Calu3 (cell line): Measurements from ENCODE around the gene DCC. TPM values are rescaled to one million over a fixed set of nuclear protein-coding genes. Genes with fewer than 3 reads are reported as not detected.

Experiments
- BruUV-seq: library from RNA; stranded (reverse); fragments of 400-500 nt; replicated peaks from 2 replicates; lab custom pipeline; 2021; lab: Mats Ljungman, UMichigan
- CTCF ChIA-PET: fragments of 300-600 bp; sonication (Branson Sonifier 250); formaldehyde crosslinking; loops from one replicate; lab custom pipeline; 2022; ENCODE audit warnings: antibody characterized with exemption; lab: Charles Lee
- DNase-seq: peaks from one replicate; pipeline ENCODE4 v3.0.0; 2022
- H3K27ac Mint-ChIP-seq: one replicate; pipeline ENCODE4 v1.8.0; 2022; ENCODE audit warnings: mixed read lengths; ENCODE audit not compliant: unreplicated experiment
- H3K27me3 Mint-ChIP-seq: one replicate; pipeline ENCODE4 v1.8.0; 2022; ENCODE audit warnings: mixed read lengths; ENCODE audit not compliant: unreplicated experiment
- H3K36me3 Mint-ChIP-seq: one replicate; pipeline ENCODE4 v1.8.0; 2022; ENCODE audit warnings: mild to moderate bottlenecking, moderate library complexity, mixed read lengths; ENCODE audit not compliant: insufficient read depth, unreplicated experiment
- H3K4me1 Mint-ChIP-seq: one replicate; pipeline ENCODE4 v1.8.0; 2022; ENCODE audit warnings: mild to moderate bottlenecking, low read depth, mixed read lengths; ENCODE audit not compliant: unreplicated experiment
- H3K4me3 Mint-ChIP-seq: one replicate; pipeline ENCODE4 v1.8.0; 2022; ENCODE audit warnings: mild to moderate bottlenecking, low read depth, moderate library complexity, mixed read lengths; ENCODE audit not compliant: unreplicated experiment
- H3K9me3 Mint-ChIP-seq: one replicate; pipeline ENCODE4 v1.8.0; 2022; ENCODE audit warnings: low read depth, mixed read lengths; ENCODE audit not compliant: unreplicated experiment
- CTCF ChIP-seq: fragments of 200-600 bp; IDR thresholded peaks from one replicate; pipeline ENCODE4 v1.8.0; 2022; ENCODE audit warnings: antibody characterized with exemption; ENCODE audit not compliant: unreplicated experiment
- intact Hi-C: fragments of 100-400 bp; cut with micrococcal nuclease; formaldehyde crosslinking; loops from one replicate; pipeline ENCODE4 v1.10.0; 2022; ENCODE audit not compliant: unreplicated experiment
- total RNA-seq: library from RNA; stranded (reverse); gene quantifications from 2 replicates; pipeline ENCODE4 v1.2.3, GENCODE V29; 2022

Gene DCC
- total RNA-seq, 1 experiment from 2014 or later = not detected

DNA sequence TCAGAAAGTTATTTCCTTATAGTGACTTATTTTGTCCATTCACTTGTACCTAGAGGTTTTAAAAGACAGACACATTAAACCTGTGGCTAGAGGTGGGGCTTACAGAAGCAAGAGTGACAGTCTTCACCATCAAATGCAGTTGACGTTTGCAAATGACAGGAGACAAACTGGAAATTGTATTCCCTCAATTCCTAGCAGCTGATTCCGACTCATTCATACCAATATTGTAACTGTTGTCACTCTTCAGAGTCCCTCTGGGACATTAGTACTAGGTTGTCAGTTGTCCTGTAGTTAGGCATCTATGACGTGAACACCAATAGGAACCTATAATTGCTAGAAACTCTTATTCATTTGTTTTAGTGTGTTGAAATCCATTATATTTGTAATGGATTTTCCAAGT, 794.7 kb downstream of the DCC start:
- H3K9me3 Mint-ChIP-seq = peaks cover 8% of the 10 kb centered on the region
- H3K27me3 Mint-ChIP-seq = no peaks in the 10 kb centered on the region
- CTCF ChIA-PET = no interaction called here
- H3K4me1 Mint-ChIP-seq = no peaks in the 10 kb centered on the region
- H3K36me3 Mint-ChIP-seq = no peaks in the 10 kb centered on the region
- no peak for DNase-seq
- no TSS peak for BruUV-seq
- intact Hi-C loops = no loop called here
- H3K27ac Mint-ChIP-seq = no peak overlapping the region
- no peak overlapping the region for H3K4me3 Mint-ChIP-seq
- no peak for TF ChIP-seq CTCF

GRCh38 chr18:53135654-53136053, 795.7 kb downstream of the DCC start:
- CTCF ChIA-PET = no interaction called here
- no peak for TF ChIP-seq CTCF
- BruUV-seq = no TSS peak
- no peak overlapping the region for H3K4me3 Mint-ChIP-seq
- no peaks in the 10 kb centered on the region for H3K4me1 Mint-ChIP-seq
- intact Hi-C loops = no loop called here
- peaks cover 8% of the 10 kb centered on the region for H3K9me3 Mint-ChIP-seq
- no peaks in the 10 kb centered on the region for H3K27me3 Mint-ChIP-seq
- no peaks in the 10 kb centered on the region for H3K36me3 Mint-ChIP-seq
- DNase-seq = no peak
- H3K27ac Mint-ChIP-seq = no peak overlapping the region

- no peak overlapping the region for H3K27ac Mint-ChIP-seq
- intact Hi-C loops = no loop called here
- no peaks in the 10 kb centered on the region for H3K4me1 Mint-ChIP-seq
- CTCF ChIA-PET = no interaction called here
- BruUV-seq = no TSS peak
- no peak for DNase-seq
- no peaks in the 10 kb centered on the region for H3K27me3 Mint-ChIP-seq
- H3K9me3 Mint-ChIP-seq = peaks cover 5% of the 10 kb centered on the region
- H3K36me3 Mint-ChIP-seq = no peaks in the 10 kb centered on the region
- no peak for TF ChIP-seq CTCF
- no peak overlapping the region for H3K4me3 Mint-ChIP-seq
These were observed 799.9 kb downstream of the DCC start for GRCh38 chr18:53139746-53140500.

- TF ChIP-seq CTCF = no peak
- BruUV-seq = no TSS peak
- H3K9me3 Mint-ChIP-seq = peaks cover 9% of the 10 kb centered on the region
- DNase-seq = no peak
- no peak overlapping the region for H3K4me3 Mint-ChIP-seq
- intact Hi-C loops = no loop called here
- no peaks in the 10 kb centered on the region for H3K4me1 Mint-ChIP-seq
- CTCF ChIA-PET = no interaction called here
- H3K36me3 Mint-ChIP-seq = no peaks in the 10 kb centered on the region
- H3K27me3 Mint-ChIP-seq = no peaks in the 10 kb centered on the region
- no peak overlapping the region for H3K27ac Mint-ChIP-seq
These were observed 802.0 kb downstream of the DCC start for GRCh38 chr18:53142005-53142404.
